ENCODE results near the gene ADAM19. TPM values are rescaled to one million over a fixed set of nuclear protein-coding genes. Genes with fewer than 3 reads are reported as not detected.

Gene ADAM19
- total and polyA plus RNA-seq, 4 donors, result 1.5 to 42.8 (median 20.3) TPM

DNA sequence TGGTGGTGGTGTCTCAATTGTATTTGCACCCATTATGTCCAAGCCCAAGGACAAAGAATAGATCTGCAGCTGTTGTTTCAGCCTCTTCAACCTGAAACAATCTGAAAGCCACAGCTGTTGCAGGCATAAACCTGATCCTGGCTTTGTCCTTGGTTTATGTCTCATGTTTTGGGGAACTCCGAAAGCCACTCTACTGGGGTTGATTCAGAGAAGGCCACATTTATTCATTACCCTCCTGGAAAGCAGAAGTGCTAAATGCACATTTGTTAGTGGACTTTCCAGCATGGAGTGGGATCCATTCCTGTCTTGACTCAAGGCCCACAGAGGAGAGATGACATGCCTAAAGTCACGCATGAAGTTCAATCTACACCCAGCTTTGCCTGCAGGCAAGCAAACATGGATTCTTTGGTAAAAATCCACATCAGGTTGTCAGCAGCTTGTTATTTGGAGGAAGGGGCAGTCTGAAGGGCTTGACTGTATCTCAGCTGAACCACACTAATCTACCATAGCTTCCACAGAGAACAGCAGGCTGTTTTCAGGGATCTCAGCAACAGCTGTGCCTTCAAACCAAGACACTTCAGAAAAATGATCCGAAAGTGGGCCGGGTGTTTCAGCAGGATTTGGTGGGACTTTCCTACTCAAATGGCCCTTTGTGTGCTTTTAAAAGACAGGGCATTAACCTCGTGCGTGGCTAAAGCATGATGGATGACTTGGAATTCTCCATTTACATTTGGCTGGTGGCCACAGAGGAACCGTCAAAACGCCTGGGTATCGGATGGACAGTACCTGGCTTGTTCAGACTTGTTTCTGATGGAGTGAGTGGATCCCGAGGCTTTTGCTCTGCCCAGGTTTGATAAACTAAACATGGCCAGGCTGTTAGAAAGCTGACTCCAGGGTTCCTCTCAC lies 36.2 kb upstream of the ADAM19 start:
- intact Hi-C loops (cut with DNase I), result no loop called here
- H3K4me3 ChIP-seq (ENCODE audit: low read length in 2 of 2), result no peak overlapping the region
- no peaks in the 10 kb centered on the region for H3K36me3 ChIP-seq (ENCODE audit: control insufficient read depth in 1 of 2, insufficient read depth in 2 of 2, low read length in 1 of 2)
- 79 to 83% methylated on average over 10 of the region's 10 CpGs for WGBS, 2 donors
- peaks cover 2 to 7% of the 10 kb centered on the region in 2 donors for H3K4me1 ChIP-seq (ENCODE audit: control insufficient read depth in 1 of 2, insufficient read depth in 2 of 2, low read length in 2 of 2)
- no peak overlapping the region for H3K27ac ChIP-seq (ENCODE audit: low read depth in 1 of 2, low read length in 2 of 2)
- no peak for ATAC-seq (ENCODE audit: low FRiP score)
- H3K9me3 ChIP-seq (ENCODE audit: control insufficient read depth, low read length), result no peaks in the 10 kb centered on the region
- H3K27me3 ChIP-seq (ENCODE audit: control insufficient read depth in 1 of 2, insufficient read depth in 2 of 2, low read length in 1 of 2), result no peaks in the 10 kb centered on the region
- no peak for DNase-seq

DNA sequence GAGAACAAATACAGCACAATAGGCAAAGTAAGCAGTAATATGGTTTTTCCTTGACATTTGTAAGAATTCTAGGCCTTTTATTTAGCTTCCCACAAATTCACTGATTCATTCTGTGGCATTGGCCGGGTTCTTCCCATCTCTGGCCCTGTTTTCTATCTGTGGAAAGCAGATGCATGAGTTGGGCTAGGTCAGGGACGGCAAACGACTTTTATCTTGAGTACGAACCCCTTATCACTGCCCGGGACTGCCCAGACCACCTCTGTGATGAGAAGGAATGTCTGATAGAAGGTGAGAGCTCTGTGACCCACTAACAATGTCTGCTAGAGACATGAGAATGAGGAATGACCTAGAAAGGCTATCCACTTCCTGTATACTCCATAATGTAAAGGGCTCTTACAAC lies 35.4 kb upstream of the ADAM19 start:
- Histone ChIP-seq H3K27ac (ENCODE audit: low read depth in 1 of 2, low read length in 2 of 2) (no peak overlapping the region), H3K36me3 (ENCODE audit: control insufficient read depth in 1 of 2, insufficient read depth in 2 of 2, low read length in 1 of 2) (no peaks in the 10 kb centered on the region), H3K4me3 (ENCODE audit: low read length in 2 of 2) (no peak overlapping the region), H3K4me1 (ENCODE audit: control insufficient read depth in 1 of 2, insufficient read depth in 2 of 2, low read length in 2 of 2) (peaks cover 2 to 7% of the 10 kb centered on the region in 2 donors), H3K27me3 (ENCODE audit: control insufficient read depth in 1 of 2, insufficient read depth in 2 of 2, low read length in 1 of 2) (no peaks in the 10 kb centered on the region), H3K9me3 (ENCODE audit: control insufficient read depth, low read length) (no peaks in the 10 kb centered on the region)
- no peak for DNase-seq
- WGBS, 2 donors, result 72 to 77% methylated on average over 5 of the region's 5 CpGs
- intact Hi-C loops (cut with DNase I), result no loop called here
- ATAC-seq (ENCODE audit: low FRiP score), result no peak

- no peaks in the 10 kb centered on the region for H3K9me3 ChIP-seq (ENCODE audit: control insufficient read depth, low read length)
- ATAC-seq (ENCODE audit: low FRiP score), result peak; percentile 61
- no peak overlapping the region for H3K4me3 ChIP-seq (ENCODE audit: low read length in 2 of 2)
- intact Hi-C loops (cut with DNase I), result no loop called here
- H3K4me1 ChIP-seq (ENCODE audit: control insufficient read depth in 1 of 2, insufficient read depth in 2 of 2, low read length in 2 of 2), result peaks cover 2 to 7% of the 10 kb centered on the region in 2 donors
- H3K36me3 ChIP-seq (ENCODE audit: control insufficient read depth in 1 of 2, insufficient read depth in 2 of 2, low read length in 1 of 2), result no peaks in the 10 kb centered on the region
- H3K27ac ChIP-seq (ENCODE audit: low read depth in 1 of 2, low read length in 2 of 2), result peak overlapping the region in 1 of 2 donors; percentile 73
- no peak for DNase-seq
- WGBS, 2 donors, result 12 to 14% methylated on average over 8 of the region's 8 CpGs
- H3K27me3 ChIP-seq (ENCODE audit: control insufficient read depth in 1 of 2, insufficient read depth in 2 of 2, low read length in 1 of 2), result no peaks in the 10 kb centered on the region
Observed at GRCh38 chr5:157608972-157609565, 33.5 kb upstream of the ADAM19 start.

DNA sequence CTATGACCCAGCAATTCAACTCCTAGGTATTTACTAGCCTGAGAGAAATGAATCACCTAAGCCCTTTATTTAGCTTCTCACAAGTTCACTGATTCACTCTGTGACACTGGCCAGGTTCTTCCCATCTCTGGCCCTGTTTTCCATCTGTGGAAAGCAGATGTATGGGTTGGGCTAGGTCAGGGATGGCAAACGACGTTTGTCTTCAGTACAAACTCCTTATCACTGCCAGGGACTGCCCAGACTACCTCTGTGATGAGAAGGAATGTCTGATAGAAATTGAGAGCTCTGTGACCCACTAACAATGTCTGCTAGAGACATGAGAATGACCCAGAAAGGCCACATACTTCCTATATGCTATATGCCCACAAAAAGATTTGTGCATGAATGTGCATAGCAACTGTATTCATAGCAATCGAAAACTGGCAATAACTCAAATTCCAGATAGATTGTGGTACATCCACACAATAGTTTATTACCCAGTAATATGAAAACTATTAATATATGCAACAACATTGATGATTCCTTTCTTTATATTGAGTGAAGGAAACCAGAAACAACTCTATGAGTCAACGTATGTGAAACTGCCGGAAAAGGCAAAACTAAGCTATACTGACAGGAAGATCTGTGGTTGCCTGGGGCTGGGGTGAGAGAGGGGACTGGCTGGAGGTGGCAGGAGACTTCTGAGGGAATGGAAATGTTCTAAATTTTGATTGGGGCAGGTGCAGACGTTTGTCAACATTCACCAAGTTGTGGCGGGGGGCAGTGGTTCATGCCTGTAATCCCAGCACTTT lies 32.0 kb upstream of the ADAM19 start:
- H3K4me3 ChIP-seq (ENCODE audit: low read length in 2 of 2), result no peak overlapping the region
- H3K36me3 ChIP-seq (ENCODE audit: control insufficient read depth in 1 of 2, insufficient read depth in 2 of 2, low read length in 1 of 2), result no peaks in the 10 kb centered on the region
- 71 to 82% methylated on average over 7 of the region's 7 CpGs for WGBS, 2 donors
- ATAC-seq (ENCODE audit: low FRiP score) (no peak), DNase-seq (no peak)
- no peaks in the 10 kb centered on the region for H3K27me3 ChIP-seq (ENCODE audit: control insufficient read depth in 1 of 2, insufficient read depth in 2 of 2, low read length in 1 of 2)
- H3K27ac ChIP-seq (ENCODE audit: low read depth in 1 of 2, low read length in 2 of 2), result no peak overlapping the region
- intact Hi-C loops (cut with DNase I), result no loop called here
- no peaks in the 10 kb centered on the region for H3K9me3 ChIP-seq (ENCODE audit: control insufficient read depth, low read length)
- peaks cover 2 to 7% of the 10 kb centered on the region in 2 donors for H3K4me1 ChIP-seq (ENCODE audit: control insufficient read depth in 1 of 2, insufficient read depth in 2 of 2, low read length in 2 of 2)

- no peaks in the 10 kb centered on the region for H3K9me3 ChIP-seq (ENCODE audit: control insufficient read depth, low read length)
- no peaks in the 10 kb centered on the region for H3K27me3 ChIP-seq (ENCODE audit: control insufficient read depth in 1 of 2, insufficient read depth in 2 of 2, low read length in 1 of 2)
- WGBS, 2 donors, result 96 to 98% methylated on average over 2 of the region's 2 CpGs
- no peak overlapping the region for H3K27ac ChIP-seq (ENCODE audit: low read depth in 1 of 2, low read length in 2 of 2)
- H3K4me1 ChIP-seq (ENCODE audit: control insufficient read depth in 1 of 2, insufficient read depth in 2 of 2, low read length in 2 of 2), result peaks cover 2 to 7% of the 10 kb centered on the region in 2 donors
- intact Hi-C loops (cut with DNase I), result no loop called here
- H3K4me3 ChIP-seq (ENCODE audit: low read length in 2 of 2), result no peak overlapping the region
- no peaks in the 10 kb centered on the region for H3K36me3 ChIP-seq (ENCODE audit: control insufficient read depth in 1 of 2, insufficient read depth in 2 of 2, low read length in 1 of 2)
- ATAC-seq (ENCODE audit: low FRiP score), result no peak
- no peak for DNase-seq
Observed at GRCh38 chr5:157606046-157606445, 30.5 kb upstream of the ADAM19 start.

DNA sequence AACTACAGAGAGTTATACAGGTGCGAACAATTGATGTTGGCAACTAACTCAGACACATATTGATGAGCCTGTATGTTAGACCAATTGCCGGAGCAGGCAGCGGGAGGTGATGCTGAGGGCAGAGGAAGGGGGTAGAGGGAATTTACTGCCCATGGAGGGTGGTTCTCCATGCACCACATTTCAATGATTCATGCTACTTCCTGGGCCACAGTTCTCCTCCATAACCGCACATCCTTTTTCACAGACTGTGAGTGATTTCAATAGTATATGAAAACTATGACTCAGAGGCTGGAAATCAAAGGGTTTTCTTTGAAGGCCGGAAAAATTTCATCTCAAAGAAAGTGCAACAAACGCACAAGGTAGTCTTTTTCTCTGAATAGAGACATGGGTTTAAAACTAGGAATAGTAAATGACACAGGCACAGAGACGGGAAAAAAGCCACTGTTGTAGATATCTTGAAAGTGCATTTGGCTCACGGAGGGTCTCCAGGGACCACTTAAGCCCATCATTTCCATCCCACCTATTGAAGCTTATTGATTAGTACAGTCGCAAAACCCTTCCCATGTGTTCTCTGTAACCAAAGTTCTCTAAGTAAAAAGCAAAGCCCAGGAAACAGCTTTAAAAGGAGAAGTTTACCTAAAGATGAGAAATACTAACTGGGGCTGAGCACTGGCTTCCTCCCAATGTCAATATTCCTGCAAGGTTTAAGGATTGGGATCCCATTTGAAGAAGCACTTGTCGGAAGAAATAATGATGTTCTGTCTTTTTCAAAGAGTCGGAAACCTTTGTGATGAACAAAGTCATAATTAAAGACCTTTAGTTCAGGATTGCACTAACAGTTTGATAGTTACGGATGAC lies 28.0 kb upstream of the ADAM19 start:
- H3K4me1 ChIP-seq (ENCODE audit: control insufficient read depth in 1 of 2, insufficient read depth in 2 of 2, low read length in 2 of 2), result peaks cover 0 to 3% of the 10 kb centered on the region in 2 donors
- ATAC-seq (ENCODE audit: low FRiP score) (no peak), DNase-seq (no peak)
- H3K27me3 ChIP-seq (ENCODE audit: control insufficient read depth in 1 of 2, insufficient read depth in 2 of 2, low read length in 1 of 2), result no peaks in the 10 kb centered on the region
- intact Hi-C loops (cut with DNase I), result no loop called here
- H3K27ac ChIP-seq (ENCODE audit: low read depth in 1 of 2, low read length in 2 of 2), result no peak overlapping the region
- H3K36me3 ChIP-seq (ENCODE audit: control insufficient read depth in 1 of 2, insufficient read depth in 2 of 2, low read length in 1 of 2), result no peaks in the 10 kb centered on the region
- 71 to 74% methylated on average over 12 of the region's 12 CpGs for WGBS, 2 donors
- H3K4me3 ChIP-seq (ENCODE audit: low read length in 2 of 2), result no peak overlapping the region
- no peaks in the 10 kb centered on the region for H3K9me3 ChIP-seq (ENCODE audit: control insufficient read depth, low read length)

GRCh38 chr5:157602505-157602904 lies 26.9 kb upstream of the ADAM19 start:
- DNase-seq, result no peak
- Histone ChIP-seq H3K27me3 (ENCODE audit: control insufficient read depth in 1 of 2, insufficient read depth in 2 of 2, low read length in 1 of 2) (no peaks in the 10 kb centered on the region), H3K27ac (ENCODE audit: low read depth in 1 of 2, low read length in 2 of 2) (no peak overlapping the region), H3K9me3 (ENCODE audit: control insufficient read depth, low read length) (no peaks in the 10 kb centered on the region), H3K4me3 (ENCODE audit: low read length in 2 of 2) (no peak overlapping the region), H3K36me3 (ENCODE audit: control insufficient read depth in 1 of 2, insufficient read depth in 2 of 2, low read length in 1 of 2) (no peaks in the 10 kb centered on the region), H3K4me1 (ENCODE audit: control insufficient read depth in 1 of 2, insufficient read depth in 2 of 2, low read length in 2 of 2) (no peaks in the 10 kb centered on the region)
- intact Hi-C loops (cut with DNase I), result no loop called here
- WGBS, 2 donors, result 93 to 94% methylated on average over 4 of the region's 4 CpGs
- ATAC-seq (ENCODE audit: low FRiP score), result no peak

DNA sequence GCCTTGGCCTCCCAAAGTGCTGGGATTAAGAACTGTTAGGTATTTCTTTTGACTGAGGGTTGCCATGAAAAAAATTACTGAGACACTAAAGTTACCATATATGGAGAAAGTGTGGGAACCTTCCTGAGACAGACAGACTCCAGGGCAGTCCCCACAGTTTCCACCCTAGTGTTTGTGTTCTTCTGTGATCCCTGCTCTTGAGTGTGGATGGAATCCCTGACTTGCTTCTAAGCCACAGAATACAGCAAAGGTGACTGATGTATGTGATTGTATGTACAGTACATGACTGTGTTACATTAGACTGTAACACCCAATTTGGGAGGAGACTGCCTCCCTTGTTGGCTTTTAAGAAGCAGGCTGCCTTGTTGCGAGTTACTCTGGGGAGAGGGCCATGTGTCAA lies 24.7 kb upstream of the ADAM19 start:
- no peak for ATAC-seq (ENCODE audit: low FRiP score)

More for the DNA sequence above, 24.7 kb upstream of the ADAM19 start:
- H3K4me3 ChIP-seq (ENCODE audit: low read length in 2 of 2), result no peak overlapping the region
- WGBS, 2 donors, result 75 to 89% methylated on average over 1 of the region's 1 CpG
- intact Hi-C loops (cut with DNase I), result no loop called here
- H3K9me3 ChIP-seq (ENCODE audit: control insufficient read depth, low read length), result no peaks in the 10 kb centered on the region
- no peak overlapping the region for H3K27ac ChIP-seq (ENCODE audit: low read depth in 1 of 2, low read length in 2 of 2)
- no peaks in the 10 kb centered on the region for H3K4me1 ChIP-seq (ENCODE audit: control insufficient read depth in 1 of 2, insufficient read depth in 2 of 2, low read length in 2 of 2)
- no peaks in the 10 kb centered on the region for H3K27me3 ChIP-seq (ENCODE audit: control insufficient read depth in 1 of 2, insufficient read depth in 2 of 2, low read length in 1 of 2)
- DNase-seq, result no peak
- H3K36me3 ChIP-seq (ENCODE audit: control insufficient read depth in 1 of 2, insufficient read depth in 2 of 2, low read length in 1 of 2), result no peaks in the 10 kb centered on the region
